Ureter (tissue), 1 donor: ENCODE results near the gene MEN1. TPM values are rescaled to one million over a fixed set of nuclear protein-coding genes. Genes with fewer than 3 reads are reported as not detected.

Experiments used
- DNase-seq: peaks from one replicate; pipeline ENCODE4 v3.0.0-alpha.2; 2020; ENCODE audit warnings: low spot score
- total RNA-seq: library from RNA; stranded (reverse); gene quantifications from one replicate; pipeline ENCODE4 v1.2.4, GENCODE V29; 2023
- donor health status: DM: yes; HTN: yes; CAD: no.

The MEN1 gene
- total RNA-seq, 1 donor from 2014 or later = 18.7 TPM

DNA sequence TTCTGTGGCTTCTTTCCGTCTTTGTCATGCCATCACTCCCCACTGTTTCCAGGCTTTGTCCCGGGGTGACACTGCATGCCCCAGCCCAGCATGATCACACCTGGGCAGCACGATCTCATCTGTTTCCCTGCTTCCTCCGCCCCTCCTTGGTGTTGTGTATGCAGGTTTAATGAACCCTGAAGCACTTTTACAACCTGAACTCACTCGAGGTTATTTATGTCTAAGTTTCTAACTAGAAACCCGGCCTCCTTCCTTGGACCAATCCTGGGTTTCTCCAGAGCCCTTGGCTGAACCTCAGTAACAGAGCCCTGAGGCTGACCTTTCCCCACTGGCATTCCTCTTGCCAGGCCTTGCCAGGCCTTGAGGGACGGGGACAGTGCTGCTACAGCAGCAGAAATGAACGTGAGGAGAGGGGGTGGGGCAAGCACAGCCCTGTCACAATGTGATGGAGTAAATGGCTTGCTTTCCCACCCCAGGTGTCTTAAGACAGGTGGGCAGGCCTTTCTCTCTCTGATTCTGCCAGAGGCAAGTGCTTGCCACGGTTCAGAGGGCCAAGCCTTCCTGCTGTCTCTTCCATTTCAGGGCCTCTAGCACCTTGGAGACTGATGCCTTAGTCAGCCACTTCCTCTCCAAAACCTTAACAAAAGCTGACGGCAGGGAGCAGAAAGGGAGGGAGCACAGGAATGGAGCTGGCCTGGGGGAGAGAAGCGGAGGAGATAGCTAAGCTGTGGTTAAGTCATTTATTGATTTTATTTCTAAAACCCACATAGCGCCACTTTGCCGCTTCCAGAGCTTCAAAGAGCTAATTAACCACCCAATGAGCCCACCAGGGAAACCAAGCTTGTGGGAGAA lies 47.5 kb downstream of the MEN1 start:
- no peak for DNase-seq

DNA sequence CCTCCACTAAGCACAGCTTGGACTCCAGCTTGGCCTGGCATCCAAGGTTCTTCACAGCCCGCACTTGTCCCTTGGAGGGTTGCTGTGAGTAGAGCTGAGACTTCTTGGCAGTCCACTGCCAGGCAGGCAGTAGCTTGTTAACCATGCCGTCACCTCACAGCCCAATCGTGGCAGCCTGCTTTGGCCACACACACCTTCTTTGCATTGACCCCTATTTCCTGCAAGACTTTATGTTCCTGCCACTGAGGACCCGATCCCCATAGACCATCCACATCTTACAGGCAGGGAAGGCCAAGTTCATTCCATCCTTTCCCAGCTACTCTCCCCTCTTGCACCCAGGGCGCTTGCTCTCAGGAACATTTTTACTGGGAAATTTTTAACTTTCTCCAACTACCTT lies 48.1 kb downstream of the MEN1 start:
- DNase-seq = no peak

DNA sequence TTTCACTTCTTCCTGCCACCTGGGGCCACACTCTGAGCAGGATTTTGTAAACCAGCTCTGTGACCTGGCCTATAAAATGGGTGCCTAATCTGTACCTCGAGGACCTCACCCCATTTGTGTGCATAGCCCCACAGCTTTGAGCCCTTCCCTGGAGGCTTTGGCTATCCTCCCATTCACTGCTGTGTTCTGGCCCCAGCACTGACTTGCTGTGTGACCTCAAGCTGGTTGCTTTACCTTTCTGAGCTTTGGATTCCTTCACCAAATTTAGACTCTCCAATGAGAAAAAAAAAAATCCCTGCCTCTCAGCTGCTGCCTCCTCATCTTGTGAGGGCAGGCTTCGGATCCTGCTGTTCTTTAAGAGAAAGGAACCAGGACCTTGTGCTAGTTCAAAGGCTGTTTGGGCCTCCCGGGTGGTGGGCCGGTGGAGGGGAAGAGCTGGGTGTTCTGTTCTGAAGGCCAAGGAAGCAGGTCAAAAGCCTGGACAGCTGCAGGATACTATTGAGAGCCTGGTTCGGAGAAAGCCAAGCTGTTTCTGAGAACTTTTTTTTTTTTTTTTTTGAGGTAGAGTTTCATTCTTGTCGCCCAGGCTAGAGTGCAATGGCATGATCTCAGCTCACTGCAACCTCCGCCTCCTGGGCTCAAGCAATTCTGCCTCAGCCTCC lies 49.5 kb downstream of the MEN1 start:
- no peak for DNase-seq

DNA sequence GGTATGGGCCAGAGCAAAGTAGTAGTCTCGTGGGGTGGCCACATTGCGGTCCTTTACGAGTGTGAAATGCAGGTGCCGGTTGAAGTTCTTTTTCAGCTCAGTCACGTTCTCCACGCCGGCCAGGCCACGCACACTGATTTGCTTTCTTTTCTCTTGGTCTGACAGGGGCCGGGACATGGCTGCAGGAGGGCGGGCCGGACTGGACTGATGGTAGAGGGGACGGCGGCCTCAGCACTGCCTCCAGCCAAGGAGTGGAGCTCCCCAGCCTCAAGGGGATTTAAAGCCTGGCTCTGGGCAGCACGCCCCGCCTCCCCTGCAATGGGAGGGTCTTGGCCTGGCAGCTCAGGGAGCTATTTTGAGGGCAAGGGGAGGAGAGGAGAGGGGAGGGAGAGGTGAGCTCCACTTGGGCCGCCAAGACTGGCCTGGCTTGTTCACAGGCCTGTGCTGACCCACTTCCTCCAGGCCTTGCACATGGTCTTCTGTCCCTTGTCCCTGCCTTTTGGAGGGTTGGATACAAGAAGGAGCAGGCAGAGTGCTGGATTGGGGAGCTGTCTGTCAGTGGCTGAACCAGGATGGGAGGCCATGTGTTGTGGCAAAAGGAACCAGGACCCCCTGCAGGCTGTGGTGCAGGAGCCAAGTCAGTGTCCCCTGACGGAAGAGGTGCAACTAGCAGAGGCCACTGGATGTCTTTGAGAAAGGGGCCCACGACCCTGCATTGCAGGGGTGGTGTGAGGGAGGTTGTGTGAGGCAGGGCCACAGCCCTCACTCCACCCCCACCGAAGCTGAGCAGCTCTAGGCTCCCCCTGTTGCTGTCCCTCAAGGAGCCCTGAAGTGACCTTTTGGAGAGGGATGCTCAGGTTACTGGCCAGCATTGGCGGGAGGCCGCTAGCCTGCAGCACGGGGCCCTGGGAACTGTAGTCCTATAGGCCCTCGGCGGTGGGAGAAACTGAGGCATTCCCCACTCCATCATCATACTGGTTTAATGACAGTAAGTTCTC lies 50.3 kb downstream of the MEN1 start, which contains the start of gene PYGM:
Gene PYGM, minus strand, starts transcription at position 253 of the 998 bp plus-strand sequence. Its CDS starts 76 bp downstream, at position 177.
- no peak for DNase-seq

DNA sequence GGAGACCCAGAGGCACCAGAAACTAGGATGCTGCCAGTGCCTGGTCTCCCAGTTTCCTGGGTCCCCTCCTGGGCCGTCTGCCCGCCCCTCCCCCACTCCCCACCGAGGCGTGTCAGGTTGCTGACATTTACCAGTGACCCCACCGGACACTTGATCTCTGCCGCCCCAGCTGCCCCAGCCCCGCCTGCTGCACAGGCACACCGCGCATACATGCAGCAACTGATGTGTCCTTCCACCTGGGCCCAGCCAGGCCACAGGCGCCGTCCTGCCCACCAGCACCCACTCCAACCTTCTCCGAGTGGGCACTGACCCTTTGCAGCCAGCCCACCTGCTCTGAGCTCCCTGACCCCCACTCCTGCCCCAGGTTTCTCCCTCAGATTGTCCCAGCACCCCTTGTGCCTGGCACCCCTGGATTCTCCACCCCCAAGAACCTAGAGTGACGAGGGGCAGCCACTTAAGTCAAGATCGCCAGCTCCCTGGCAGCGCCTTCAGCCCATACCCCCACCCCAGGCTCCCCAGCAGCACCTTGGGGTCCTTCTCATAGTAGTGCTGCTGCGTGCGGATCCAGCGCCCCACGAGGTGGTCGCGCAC lies 51.1 kb downstream of the MEN1 start:
- DNase-seq = no peak

DNA sequence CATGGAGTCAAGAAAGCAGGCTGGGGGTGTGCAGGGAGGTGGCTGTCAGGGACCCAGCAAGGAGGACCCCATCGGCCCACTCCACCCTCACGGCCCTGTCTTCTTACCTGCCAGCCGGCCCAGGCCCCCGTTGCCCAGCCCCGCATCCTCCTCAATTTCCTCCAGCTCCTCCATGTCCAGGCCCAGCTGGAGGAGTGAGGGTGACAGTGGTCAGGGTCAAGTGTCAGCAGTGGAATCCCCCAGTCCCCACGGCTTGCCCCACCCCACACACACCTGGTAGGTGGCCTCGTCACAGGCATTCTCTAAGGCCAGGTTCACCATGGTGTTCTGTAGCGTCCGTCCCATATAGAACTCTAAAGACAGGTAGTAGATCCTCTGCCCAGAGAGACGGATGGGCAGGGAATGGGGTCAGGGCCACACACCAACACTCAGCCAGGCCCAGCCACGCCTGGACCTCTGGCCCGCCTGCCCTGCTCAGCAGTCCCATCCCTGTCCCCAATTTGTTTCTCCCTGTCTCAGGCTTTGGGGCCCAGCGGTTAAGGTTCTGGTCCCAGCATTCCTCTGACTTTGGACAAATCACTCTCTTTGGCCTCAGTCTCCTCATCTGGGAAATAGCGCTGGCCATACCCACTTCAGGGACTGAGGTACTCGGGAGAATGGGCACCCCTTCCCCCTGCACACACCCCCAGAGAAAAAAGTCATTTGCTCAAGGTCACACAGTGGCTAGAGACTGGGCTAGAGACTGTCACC lies 51.8 kb downstream of the MEN1 start:
- DNase-seq = no peak

DNA sequence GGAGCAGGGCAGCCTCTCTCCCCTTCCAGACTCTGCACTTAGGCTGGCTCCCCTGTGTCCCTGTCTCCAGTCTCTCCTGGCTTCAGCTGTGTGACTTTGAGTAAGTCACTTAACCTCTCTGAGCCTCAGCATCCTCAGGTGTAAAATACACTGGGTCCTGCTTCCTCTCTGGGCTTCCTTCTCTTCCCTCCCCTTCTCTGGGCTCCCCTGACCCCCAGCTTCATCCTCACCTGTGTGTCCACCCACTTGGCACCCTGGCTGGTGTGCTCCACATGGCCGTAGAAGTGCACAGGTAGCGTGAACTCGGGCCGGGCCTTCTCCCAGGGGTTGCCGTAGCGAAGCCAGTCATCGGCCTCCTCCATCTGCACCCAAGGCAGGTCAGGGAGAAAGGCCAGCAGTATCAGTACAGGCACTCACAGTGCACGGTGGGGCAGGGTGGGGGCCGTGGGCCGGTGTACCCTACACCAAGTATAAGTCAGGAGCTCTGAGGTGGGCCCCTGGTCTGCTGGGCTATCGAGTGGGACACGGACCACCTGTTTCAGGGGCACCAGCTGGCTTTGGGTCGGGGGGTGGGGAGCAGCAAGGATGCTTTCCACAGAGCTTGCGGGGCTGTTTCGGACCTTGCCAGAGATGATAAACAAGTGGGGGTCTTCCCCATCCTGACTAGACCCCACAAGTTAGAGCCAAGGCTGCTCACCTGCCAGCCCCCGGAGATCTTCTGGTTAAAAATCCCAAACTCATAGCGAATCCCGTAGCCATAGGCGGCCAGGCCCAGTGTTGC lies 52.6 kb downstream of the MEN1 start:
- no peak for DNase-seq

DNA sequence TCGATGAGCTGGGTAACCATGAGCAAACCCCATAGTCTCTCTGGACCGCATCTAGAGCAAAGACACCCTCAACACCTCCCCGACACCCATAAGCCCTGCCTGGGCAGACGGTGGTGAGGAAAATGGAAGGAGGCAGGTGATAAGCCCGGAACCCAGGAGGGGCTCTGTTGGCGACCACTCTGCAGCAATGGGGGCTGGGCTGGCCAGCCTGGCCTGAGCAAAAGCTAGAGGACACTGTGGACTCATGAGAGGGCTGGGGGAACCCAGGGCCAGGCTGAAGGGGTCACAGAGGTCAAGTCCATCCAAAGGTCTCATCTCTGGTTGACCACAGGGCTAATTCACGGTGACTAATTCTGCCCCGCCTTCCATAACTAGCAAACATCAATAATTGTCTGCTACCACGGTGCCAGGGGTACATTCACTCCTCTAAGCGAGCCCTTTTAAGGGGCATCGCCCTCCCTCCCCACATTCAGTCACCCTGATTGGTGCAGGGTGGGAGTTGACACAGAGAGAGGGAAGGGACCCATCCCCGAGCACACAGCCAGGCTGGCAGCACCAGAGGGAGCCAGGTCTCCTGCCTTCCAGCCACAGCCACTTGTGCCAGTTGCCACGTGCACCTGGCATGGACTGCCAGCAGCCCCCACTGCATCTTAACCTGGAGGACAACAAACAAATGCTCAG lies 54.5 kb downstream of the MEN1 start:
- no peak for DNase-seq

DNA sequence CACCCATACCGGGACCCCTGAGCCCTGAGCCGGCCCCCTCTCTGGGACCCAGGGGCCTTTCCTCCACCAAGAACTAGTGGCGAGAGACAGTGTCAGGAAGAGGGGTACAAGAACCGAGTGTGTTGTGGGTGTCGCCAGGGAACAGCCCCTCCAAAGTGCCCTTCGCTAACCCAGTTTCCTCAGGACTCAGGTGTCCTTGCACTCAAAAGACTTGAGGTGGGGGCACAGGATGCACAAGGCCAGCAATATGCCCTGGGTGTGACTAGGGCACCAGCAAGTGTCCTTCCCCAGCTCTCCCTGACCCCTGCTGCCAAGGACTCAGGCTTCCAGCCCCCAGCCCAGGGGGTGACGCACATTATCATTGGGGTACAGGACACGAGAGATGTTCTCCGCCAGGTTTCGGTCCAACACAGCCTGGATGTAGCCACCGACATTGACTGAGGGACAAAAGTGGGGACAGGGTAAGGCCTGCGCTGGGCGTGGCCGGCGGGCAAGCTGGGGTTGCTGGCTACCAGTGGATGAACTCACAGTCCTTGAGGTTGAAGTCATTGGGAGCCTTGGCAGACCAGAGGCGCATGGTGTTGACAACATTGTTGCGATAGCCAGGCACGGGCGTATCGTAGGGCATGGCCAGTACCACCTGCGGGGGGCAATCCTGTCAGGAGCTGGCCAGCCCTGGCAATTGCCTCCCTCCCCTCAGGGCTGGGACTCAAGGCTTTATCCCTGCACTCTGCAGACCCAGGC lies 55.3 kb downstream of the MEN1 start:
- no peak for DNase-seq

DNA sequence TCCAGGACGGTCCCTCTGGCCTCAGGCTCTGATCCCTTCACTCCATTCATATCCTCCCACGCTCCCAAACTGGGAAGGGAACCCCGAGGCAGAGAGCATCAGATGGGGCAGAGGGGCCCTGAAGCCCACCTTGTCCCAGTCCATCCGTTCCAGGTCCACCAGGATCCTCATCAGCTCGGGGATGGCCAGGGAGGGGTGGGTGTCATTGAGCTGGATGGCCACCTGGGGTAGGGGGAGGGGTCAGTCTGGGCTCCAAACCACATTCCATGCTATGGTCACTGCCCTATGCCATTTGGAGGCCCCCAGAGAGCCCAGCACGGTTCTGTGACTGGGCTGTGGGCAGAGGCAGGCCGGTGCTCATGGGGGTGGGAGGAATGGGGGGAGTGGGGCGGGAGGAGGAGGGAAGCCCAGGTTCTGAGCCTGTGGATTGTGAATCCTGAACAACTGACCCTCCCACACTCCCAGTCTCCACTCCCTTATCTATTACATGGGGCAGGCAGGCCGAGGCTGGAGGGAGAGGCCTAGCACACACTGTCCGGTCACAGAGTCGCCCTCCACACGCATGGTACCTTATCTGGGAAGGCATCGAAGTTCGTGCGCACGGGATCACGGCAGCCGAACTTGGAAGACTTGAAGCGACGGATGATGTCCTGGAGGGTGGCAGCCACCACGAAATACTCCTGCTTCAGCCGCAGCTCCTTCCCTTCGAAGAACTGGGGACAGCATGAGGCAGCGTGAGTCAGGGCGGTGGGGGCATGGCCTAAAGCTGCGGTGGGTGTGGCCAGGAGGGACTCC lies 56.0 kb downstream of the MEN1 start:
- no peak for DNase-seq

Other genes starting within 250 kb of the MEN1 start
- not detected for gene SLC22A12, start 219.3 kb downstream of the MEN1 start, total RNA-seq
- gene NRXN2, start 87.4 kb downstream of the MEN1 start, total RNA-seq = 11.6 TPM
- gene RASGRP2, start 66.4 kb downstream of the MEN1 start, total RNA-seq = 23.3 TPM
- 11.4 TPM for gene PYGM, start 50.6 kb downstream of the MEN1 start, total RNA-seq
- 391 TPM for gene SF1, start 32.0 kb downstream of the MEN1 start, total RNA-seq
- gene MAP4K2, start 7.3 kb downstream of the MEN1 start, total RNA-seq = 14.0 TPM
- 28.5 TPM for gene CDC42BPG, start 34.1 kb upstream of the MEN1 start, total RNA-seq
- gene EHD1, start 68.1 kb upstream of the MEN1 start, total RNA-seq = 47.3 TPM
- 27.9 TPM for gene ATG2A, start 106.7 kb upstream of the MEN1 start, total RNA-seq
- gene PPP2R5B, start 114.1 kb upstream of the MEN1 start, total RNA-seq = 18.9 TPM
- not detected for gene GPHA2, start 125.3 kb upstream of the MEN1 start, total RNA-seq
- gene MAJIN, start 161.6 kb upstream of the MEN1 start, total RNA-seq = not detected
- gene BATF2, start 186.4 kb upstream of the MEN1 start, total RNA-seq = 4.6 TPM
- gene ARL2, start 203.6 kb upstream of the MEN1 start, total RNA-seq = 78.1 TPM
- gene SNX15, start 216.9 kb upstream of the MEN1 start, total RNA-seq = 17.6 TPM
- gene SAC3D1, start 230.7 kb upstream of the MEN1 start, total RNA-seq = 4.5 TPM
- 10.3 TPM for gene NAALADL1, start 248.0 kb upstream of the MEN1 start, total RNA-seq